ENCODE data around the gene NME4.

DNA sequence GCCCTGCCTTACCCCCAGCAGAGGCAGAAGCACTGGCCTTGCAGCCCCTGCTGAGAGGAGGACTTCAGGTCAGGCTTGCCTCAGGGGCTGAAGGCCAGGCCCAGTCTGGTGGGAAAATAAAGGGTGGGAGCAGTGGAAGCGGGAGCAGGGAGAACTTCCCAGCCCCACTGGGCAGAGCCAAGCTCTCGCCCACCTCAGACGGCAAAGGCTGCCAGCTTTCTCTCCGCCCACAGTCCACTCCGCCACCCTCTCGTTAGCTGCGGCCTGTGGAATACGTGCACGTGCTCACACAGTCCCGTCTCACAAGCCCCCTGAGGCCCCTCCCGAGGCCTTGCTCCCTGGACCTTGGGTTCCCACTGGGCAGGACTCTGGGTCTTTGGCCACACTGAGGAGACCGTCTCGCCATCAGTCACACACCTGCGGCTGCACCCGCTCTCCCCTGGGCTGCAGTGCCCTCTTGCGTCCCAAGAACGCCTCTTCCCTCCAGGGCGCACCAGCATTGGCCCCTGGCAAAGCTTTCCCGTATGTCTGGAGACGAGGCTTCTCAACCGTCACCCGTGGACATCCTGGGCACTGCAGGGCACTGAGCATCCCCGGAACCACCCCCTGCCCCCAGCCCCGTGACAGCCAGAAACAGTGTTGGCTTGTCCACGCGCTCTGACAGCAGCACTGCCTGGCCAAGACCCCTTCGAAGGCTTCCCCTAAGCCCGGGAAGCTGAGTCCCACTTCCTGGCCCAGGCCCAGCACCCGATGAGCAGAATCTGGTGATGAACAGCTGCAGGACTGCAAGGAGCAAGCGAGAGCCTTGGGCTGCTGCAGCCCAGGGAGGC is 34.9 kb upstream of the NME4 start:
- no peak for TF ChIP-seq POLR2A (IDR thresholded peaks at IDR 0.05)
- TF ChIP-seq, protein P1, sequence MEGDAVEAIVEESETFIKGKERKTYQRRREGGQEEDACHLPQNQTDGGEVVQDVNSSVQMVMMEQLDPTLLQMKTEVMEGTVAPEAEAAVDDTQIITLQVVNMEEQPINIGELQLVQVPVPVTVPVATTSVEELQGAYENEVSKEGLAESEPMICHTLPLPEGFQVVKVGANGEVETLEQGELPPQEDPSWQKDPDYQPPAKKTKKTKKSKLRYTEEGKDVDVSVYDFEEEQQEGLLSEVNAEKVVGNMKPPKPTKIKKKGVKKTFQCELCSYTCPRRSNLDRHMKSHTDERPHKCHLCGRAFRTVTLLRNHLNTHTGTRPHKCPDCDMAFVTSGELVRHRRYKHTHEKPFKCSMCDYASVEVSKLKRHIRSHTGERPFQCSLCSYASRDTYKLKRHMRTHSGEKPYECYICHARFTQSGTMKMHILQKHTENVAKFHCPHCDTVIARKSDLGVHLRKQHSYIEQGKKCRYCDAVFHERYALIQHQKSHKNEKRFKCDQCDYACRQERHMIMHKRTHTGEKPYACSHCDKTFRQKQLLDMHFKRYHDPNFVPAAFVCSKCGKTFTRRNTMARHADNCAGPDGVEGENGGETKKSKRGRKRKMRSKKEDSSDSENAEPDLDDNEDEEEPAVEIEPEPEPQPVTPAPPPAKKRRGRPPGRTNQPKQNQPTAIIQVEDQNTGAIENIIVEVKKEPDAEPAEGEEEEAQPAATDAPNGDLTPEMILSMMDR (IDR thresholded peaks at IDR 0.05) = peak; percentile 53 to 79 (median 70)
